PFSK-1 (cell line): ENCODE measurements around the gene ALG8.

Source experiments
- FOXP2 ChIP-seq: optimal IDR thresholded peaks from 2 replicates; pipeline ENCODE3; 2011; ENCODE audit warnings: borderline replicate concordance, control low read depth, inconsistent platforms; ENCODE audit not compliant: insufficient read depth; ENCODE audit errors: extremely low read length, extremely low read depth
- POLR2AphosphoS5 ChIP-seq: IDR thresholded peaks from 2 replicates; pipeline ENCODE4 v1.6.1; 2012; ENCODE audit warnings: low read depth, mild to moderate bottlenecking, control low read depth, low read length, moderate library complexity
- SIN3A ChIP-seq: IDR thresholded peaks from 2 replicates; pipeline ENCODE4 v1.6.1; 2012; ENCODE audit warnings: mild to moderate bottlenecking, low read length, moderate library complexity, borderline replicate concordance; ENCODE audit not compliant: insufficient read depth
- TAF1 ChIP-seq: IDR thresholded peaks from 2 replicates; pipeline ENCODE4 v1.6.1; 2012; ENCODE audit warnings: low read length, control low read depth, borderline replicate concordance; ENCODE audit not compliant: insufficient read depth
- TF ChIP-seq, protein P1 (sequence below), 2 experiments: IDR thresholded peaks; 2 replicates each; pipeline versions ENCODE4 v1.6.1 to v1.8.0; 2011 to 2012; ENCODE audit warnings: low read depth in 2 of 2, low read length in 2 of 2, control low read depth in 1 of 2, inconsistent platforms in 1 of 2, mild to moderate bottlenecking in 1 of 2, moderate library complexity in 1 of 2; ENCODE audit not compliant: insufficient read depth in 1 of 2

ALG8 gene

DNA sequence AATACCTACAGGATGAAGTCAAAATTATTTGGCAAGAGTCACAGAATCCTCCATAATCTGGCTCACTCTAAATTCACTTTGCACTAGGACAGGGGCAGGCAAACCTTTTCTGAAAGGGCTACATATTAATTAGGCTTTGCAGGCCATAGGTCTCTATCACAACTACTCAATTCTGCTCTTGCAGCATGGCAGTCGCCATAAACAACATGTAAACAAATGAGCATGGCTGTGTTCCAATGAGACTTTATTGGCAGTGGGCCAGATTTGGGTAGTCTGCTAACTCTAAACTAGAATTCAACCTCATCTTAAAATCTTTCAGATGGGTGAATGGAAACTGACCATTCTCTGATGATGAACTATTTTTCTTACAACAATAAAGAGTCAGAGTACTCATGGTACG, 70.0 kb downstream of the ALG8 start:
- TF ChIP-seq FOXP2 (no peak), SIN3A (no peak), POLR2AphosphoS5 (no peak), TAF1 (no peak)
- TF ChIP-seq, protein P1, sequence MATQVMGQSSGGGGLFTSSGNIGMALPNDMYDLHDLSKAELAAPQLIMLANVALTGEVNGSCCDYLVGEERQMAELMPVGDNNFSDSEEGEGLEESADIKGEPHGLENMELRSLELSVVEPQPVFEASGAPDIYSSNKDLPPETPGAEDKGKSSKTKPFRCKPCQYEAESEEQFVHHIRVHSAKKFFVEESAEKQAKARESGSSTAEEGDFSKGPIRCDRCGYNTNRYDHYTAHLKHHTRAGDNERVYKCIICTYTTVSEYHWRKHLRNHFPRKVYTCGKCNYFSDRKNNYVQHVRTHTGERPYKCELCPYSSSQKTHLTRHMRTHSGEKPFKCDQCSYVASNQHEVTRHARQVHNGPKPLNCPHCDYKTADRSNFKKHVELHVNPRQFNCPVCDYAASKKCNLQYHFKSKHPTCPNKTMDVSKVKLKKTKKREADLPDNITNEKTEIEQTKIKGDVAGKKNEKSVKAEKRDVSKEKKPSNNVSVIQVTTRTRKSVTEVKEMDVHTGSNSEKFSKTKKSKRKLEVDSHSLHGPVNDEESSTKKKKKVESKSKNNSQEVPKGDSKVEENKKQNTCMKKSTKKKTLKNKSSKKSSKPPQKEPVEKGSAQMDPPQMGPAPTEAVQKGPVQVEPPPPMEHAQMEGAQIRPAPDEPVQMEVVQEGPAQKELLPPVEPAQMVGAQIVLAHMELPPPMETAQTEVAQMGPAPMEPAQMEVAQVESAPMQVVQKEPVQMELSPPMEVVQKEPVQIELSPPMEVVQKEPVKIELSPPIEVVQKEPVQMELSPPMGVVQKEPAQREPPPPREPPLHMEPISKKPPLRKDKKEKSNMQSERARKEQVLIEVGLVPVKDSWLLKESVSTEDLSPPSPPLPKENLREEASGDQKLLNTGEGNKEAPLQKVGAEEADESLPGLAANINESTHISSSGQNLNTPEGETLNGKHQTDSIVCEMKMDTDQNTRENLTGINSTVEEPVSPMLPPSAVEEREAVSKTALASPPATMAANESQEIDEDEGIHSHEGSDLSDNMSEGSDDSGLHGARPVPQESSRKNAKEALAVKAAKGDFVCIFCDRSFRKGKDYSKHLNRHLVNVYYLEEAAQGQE (IDR thresholded peaks at IDR 0.05; ENCODE audit: insufficient read depth in 1 of 2, low read depth in 2 of 2, low read length in 2 of 2) = no peak

GRCh38 chr11:78067704-78068103, 71.7 kb downstream of the ALG8 start:
- TF ChIP-seq TAF1 = no peak
- TF ChIP-seq POLR2AphosphoS5 = peak; percentile 26
- no peak for TF ChIP-seq SIN3A
- no peak for TF ChIP-seq FOXP2
- TF ChIP-seq, protein P1 (IDR thresholded peaks at IDR 0.05; ENCODE audit: insufficient read depth in 1 of 2, low read depth in 2 of 2, low read length in 2 of 2) = no peak

DNA sequence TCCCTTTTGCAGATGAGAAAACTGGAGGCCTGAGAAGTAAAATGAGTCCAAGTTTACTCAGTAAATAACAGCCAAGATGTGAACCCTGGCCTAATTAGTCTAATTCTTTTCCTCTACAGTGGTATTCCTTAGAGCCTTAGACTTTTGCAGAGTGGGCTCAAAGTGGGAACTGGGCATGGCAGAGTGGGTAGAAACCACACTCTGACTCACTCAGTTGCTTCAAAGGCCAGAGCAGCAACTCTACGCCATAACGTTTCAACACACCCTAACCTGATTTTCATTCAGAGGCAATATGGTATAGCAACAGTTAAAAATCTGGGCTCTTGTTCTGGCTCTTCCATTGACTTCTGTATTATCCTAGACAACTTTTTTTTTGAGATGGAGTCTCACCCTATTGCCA, 73.0 kb downstream of the ALG8 start:
- no peak for TF ChIP-seq POLR2AphosphoS5
- no peak for TF ChIP-seq SIN3A
- TF ChIP-seq FOXP2 = no peak
- TF ChIP-seq, protein P1 (IDR thresholded peaks at IDR 0.05; ENCODE audit: insufficient read depth in 1 of 2, low read depth in 2 of 2, low read length in 2 of 2) = no peak
- no peak for TF ChIP-seq TAF1

DNA sequence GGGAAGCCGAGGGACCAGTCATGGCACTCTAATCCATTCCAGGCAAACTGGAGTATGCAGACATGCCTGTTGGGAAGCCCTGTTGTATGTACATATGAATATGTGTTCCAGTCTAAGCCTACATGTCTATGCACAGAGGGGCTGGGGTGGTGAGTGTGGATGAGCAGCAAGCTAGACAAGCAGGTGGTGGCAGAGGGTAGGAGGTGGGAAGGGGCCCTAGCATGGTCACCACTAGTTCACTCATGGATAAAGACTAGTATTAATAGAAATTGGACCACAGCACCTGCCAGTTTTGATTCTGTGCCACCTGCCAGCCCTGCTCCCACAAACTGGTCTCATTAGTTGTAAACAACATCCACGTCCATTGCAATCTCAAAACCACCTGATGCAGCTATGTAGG, 74.2 kb downstream of the ALG8 start:
- TF ChIP-seq TAF1 (no peak), SIN3A (no peak), FOXP2 (no peak), POLR2AphosphoS5 (no peak)
- TF ChIP-seq, protein P1 (IDR thresholded peaks at IDR 0.05; ENCODE audit: insufficient read depth in 1 of 2, low read depth in 2 of 2, low read length in 2 of 2) = no peak
